Measurements from ENCODE around the gene MUC13.

- no peak for TF ChIP-seq EZH2 (IDR thresholded peaks at IDR 0.05)
- no peak for TF ChIP-seq POLR2AphosphoS5 (IDR thresholded peaks at IDR 0.05; ENCODE audit: borderline replicate concordance, low read depth, low read length)
- TF ChIP-seq FOXP2 (optimal IDR thresholded peaks at IDR 0.05; ENCODE audit: control extremely low read depth, extremely low read length, insufficient read depth), result no peak
These were observed 2.5 kb upstream of the MUC13 start for GRCh38 chr3:124937049-124937448.

Data from SK-N-MC (cell line).